Cardiac muscle cell (in vitro differentiated cells and primary cell): Measurements from ENCODE around the gene DZIP1. TPM values are rescaled to one million over a fixed set of nuclear protein-coding genes. Genes with fewer than 3 reads are reported as not detected.
"Not testable (repeated sequence)": the region's sequence is repeated elsewhere in the genome, so short reads cannot be mapped to it uniquely, and the experiment has no call there.

Source experiments
- DNase-seq, 2 donors: peaks; one replicate each; pipeline versions ENCODE4 v3.0.0 to v3.0.0-alpha.2; 2010 to 2017; ENCODE audit warnings: low read depth in 1 of 2, low spot score in 1 of 2
- H3K27ac ChIP-seq: fragments of 200-600 bp; sonication (generic); 2 replicates; pipeline ENCODE4 v1.5.1; 2016
- H3K27me3 ChIP-seq: fragments of 200-600 bp; sonication (generic); 2 replicates; pipeline ENCODE4 v1.6.0; 2016; ENCODE audit warnings: control low read depth
- H3K36me3 ChIP-seq: fragments of 200-600 bp; sonication (generic); 2 replicates; pipeline ENCODE4 v1.5.1; 2016; ENCODE audit warnings: control low read depth
- H3K4me1 ChIP-seq: fragments of 200-600 bp; sonication (generic); 2 replicates; pipeline ENCODE4 v1.8.1; 2017; ENCODE audit warnings: low read depth, mild to moderate bottlenecking, mixed run types
- H3K4me3 ChIP-seq: fragments of 200-600 bp; sonication (generic); 2 replicates; pipeline ENCODE4 v1.5.1; 2016; ENCODE audit warnings: mild to moderate bottlenecking
- H3K9me3 ChIP-seq: fragments of 200-600 bp; sonication (generic); 2 replicates; pipeline ENCODE4 v1.5.1; 2017; ENCODE audit warnings: low read depth, mild to moderate bottlenecking, control low read depth
- CTCF ChIP-seq: IDR thresholded peaks from 2 replicates; pipeline ENCODE4 v1.5.1; 2012; ENCODE audit warnings: low read depth, mild to moderate bottlenecking, low read length
- polyA plus RNA-seq: library from polyadenylated mRNA; unstranded; fragments of >200 nt; fragmentation: Nextera tagmentation; extraction: Ambion mirVana; gene quantifications from 2 replicates; pipeline ENCODE4 v1.2.1, GENCODE V29; 2016
- total RNA-seq: library from RNA; depleted of rRNA; stranded (reverse); fragments of >200 nt; gene quantifications from 2 replicates; pipeline ENCODE4 v1.2.3, GENCODE V29; 2016

DZIP1 gene
- total RNA-seq (30.7 and 47.2 TPM in 2 replicates), polyA plus RNA-seq (6.4 and 8.9 TPM in 2 replicates)

DNA sequence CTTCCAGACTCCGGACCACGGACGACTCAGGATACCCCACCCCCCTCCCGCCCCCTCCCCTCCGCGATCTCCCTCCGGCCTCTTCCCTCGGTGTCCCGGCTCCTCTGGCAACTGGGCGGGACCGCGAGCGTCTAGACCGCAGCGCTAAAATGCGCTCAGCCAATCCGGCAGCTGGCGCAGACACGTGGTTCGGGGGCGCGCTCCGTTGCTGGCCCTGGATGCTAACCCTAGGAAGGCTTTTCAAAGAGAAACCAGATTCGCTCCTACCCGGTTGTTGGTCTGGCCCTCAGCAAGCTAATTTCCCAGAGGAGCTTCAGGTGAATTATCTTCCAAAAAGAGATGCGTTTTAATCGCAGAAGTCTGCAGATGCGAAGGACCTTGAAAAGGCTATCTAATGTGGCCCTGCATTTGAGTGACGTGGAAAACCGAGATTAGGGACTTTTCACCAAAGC, at the start of gene DZIP1:
Gene DZIP1 (minus strand): TSS at position 106 of the 452 bp plus-strand sequence. CDS start 2,677 bp downstream, outside the sequence.
- H3K36me3 ChIP-seq: no peaks in the 10 kb centered on the region
- no peak for TF ChIP-seq CTCF
- H3K9me3 ChIP-seq: no peaks in the 10 kb centered on the region
- peak; percentile 90 to 91 for DNase-seq
- peak within 1 kb of the TSS; percentile 24 for H3K27ac ChIP-seq
- H3K27me3 ChIP-seq: no peaks in the 10 kb centered on the region
- H3K4me1 ChIP-seq: peaks cover 10% of the 10 kb centered on the region
- peak within 1 kb of the TSS; percentile 47 for H3K4me3 ChIP-seq

GRCh38 chr13:95690986-95691385, 46.5 kb upstream of the DZIP1 start:
- not testable (repeated sequence) for H3K4me1 ChIP-seq, H3K27me3 ChIP-seq, H3K4me3 ChIP-seq, H3K9me3 ChIP-seq, DNase-seq, H3K36me3 ChIP-seq, H3K27ac ChIP-seq

- Histone ChIP-seq H3K9me3 (no peaks in the 10 kb centered on the region), H3K36me3 (no peaks in the 10 kb centered on the region), H3K4me1 (no peaks in the 10 kb centered on the region), H3K27ac (no peak overlapping the region), H3K27me3 (no peaks in the 10 kb centered on the region), H3K4me3 (no peak overlapping the region)
- DNase-seq: no peak
- no peak for TF ChIP-seq CTCF
Measured at GRCh38 chr13:95689582-95689926, 45.0 kb upstream of the DZIP1 start.

- not testable (repeated sequence) for H3K36me3 ChIP-seq, DNase-seq, H3K27me3 ChIP-seq, H3K4me3 ChIP-seq, H3K27ac ChIP-seq, H3K9me3 ChIP-seq, H3K4me1 ChIP-seq
Measured at GRCh38 chr13:95684960-95685359, 40.5 kb upstream of the DZIP1 start.

- Histone ChIP-seq H3K4me1 (peaks cover 2% of the 10 kb centered on the region), H3K27me3 (no peaks in the 10 kb centered on the region), H3K27ac (no peak overlapping the region), H3K9me3 (no peaks in the 10 kb centered on the region), H3K36me3 (no peaks in the 10 kb centered on the region), H3K4me3 (no peak overlapping the region)
- TF ChIP-seq CTCF: no peak
- no peak for DNase-seq
Measured at GRCh38 chr13:95684418-95684817, 39.9 kb upstream of the DZIP1 start.

DNA sequence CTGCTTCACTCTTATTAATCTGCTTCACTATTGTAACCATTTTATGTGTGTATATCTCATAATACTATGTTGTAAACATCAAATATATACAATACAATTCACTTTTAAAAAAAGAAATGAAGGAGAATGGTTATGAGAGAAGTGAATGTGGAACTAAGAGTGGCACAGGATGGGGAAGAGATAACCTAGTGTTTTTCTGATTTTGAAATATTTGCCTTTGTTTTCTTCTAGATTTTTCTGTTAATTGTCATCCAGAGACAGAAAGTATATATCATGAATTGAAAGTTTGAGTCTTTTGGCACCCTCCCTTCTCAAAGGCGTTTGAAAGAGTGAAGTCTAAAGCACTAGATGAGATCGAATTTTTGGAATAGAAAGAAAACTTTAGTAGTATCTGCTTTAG, 35.2 kb upstream of the DZIP1 start:
- H3K4me1 ChIP-seq: peaks cover 24% of the 10 kb centered on the region
- no peaks in the 10 kb centered on the region for H3K27me3 ChIP-seq
- no peaks in the 10 kb centered on the region for H3K36me3 ChIP-seq
- no peak for TF ChIP-seq CTCF
- no peak overlapping the region for H3K27ac ChIP-seq
- no peak for DNase-seq
- H3K4me3 ChIP-seq: no peak overlapping the region
- no peaks in the 10 kb centered on the region for H3K9me3 ChIP-seq

- peaks cover 25% of the 10 kb centered on the region for H3K4me1 ChIP-seq
- no peaks in the 10 kb centered on the region for H3K36me3 ChIP-seq
- no peaks in the 10 kb centered on the region for H3K9me3 ChIP-seq
- H3K27me3 ChIP-seq: no peaks in the 10 kb centered on the region
- DNase-seq: no peak
- peak overlapping the region; percentile 94 for H3K27ac ChIP-seq
- TF ChIP-seq CTCF: no peak
- peak overlapping the region; percentile 83 for H3K4me3 ChIP-seq
Measured at GRCh38 chr13:95678967-95679366, 34.5 kb upstream of the DZIP1 start.
